GM19452 (cell line): ENCODE results near the gene CYP26A1.
A peak's percentile ranks its signal among the peaks of the same experiment; 100 is the strongest.
"Not testable (repeated sequence)": the region's sequence is repeated elsewhere in the genome, so short reads cannot be mapped to it uniquely, and the experiment has no call there.

Experiments used
- ATAC-seq: cut with Tn5 transposase; IDR thresholded peaks from one replicate; pipeline ENCODE4 v1.9.1; 2021; ENCODE audit not compliant: unreplicated experiment

CYP26A1 gene

DNA sequence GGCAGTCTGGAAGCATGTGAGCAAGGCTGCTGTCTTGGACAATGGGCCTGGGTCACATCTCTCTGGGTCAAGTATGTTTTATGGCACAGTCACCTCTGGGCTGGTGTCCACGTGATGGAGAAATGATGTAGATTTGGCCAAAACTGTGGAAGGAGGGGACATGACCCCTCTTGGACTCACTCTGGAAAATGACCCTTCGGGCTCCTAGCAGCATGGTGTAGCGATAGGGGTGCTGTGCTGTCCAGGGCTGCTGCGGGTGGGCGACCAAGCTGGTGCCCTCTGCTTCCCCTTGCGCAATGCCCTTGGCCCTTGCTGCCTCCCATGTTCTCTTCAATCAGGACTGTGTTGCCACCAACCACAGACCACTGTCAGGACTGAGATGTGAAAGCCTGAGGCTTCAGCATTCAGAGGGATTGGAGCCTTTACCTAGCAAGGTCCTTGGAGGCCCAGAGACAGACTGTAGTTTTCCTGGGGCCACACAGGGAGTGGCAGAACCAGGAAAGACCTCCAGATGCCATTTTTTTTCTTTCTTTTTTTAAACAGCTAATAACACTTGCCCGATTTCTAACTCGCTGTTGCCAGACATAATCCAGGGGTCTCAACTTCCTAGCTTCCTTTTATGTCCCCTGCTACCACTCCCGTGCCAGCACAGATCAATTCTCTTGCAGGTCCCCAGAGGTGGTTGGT lies 6.1 kb downstream of the CYP26A1 start:
- ATAC-seq, result no peak

DNA sequence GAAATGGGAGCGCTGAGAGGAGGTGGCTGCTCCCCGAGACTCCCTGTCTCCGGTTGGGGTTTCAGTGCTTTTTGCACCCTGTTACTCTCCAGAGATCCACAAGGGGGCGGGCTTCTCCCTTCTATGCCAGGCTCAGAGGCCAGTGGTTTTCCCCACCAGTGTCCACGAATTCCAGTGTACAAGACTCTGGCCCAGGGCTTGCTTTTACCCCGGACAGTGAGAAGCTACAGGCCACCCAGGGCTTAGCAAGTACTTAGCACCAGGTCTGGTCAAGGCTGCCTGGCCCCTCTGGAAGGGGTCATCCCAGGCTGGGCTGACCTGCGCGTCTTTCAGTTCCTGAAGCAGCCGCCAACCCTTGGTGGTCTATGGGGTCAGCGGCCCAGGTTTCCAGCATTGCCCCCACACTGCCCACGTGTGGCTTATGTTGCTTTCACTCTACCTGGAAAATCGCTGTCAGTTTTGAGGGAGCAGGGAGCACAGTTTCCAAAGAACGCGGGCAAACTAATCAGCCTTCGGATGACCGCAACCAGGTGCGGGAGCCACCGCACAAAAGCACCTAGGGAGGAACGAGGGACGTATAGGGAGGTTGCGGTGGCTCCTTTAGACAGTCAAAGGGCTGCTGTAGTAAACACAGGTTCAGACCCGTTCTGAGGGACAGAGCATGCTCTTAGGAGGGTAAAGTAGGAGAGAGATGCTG lies 6.8 kb downstream of the CYP26A1 start:
- ATAC-seq, result no peak

DNA sequence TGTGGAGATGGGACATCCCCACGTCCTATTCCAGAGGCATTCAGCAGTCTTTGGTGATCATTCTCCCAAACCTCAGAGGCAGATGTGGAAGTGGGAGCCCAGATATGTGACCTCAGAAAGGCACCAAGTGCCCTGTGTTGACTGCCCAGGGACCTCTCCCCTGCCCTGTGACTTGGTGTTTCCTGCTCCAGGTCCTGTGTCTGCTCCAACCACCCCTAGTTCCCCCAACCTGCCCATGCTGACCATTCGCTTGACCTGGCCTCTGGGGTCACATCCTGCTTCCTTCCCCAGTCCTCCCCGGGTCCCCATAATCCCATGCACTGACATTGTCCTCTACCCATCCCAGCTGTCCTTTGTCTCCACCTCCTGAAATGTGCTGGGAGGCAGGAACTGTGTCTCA lies 7.6 kb downstream of the CYP26A1 start:
- ATAC-seq, result no peak

DNA sequence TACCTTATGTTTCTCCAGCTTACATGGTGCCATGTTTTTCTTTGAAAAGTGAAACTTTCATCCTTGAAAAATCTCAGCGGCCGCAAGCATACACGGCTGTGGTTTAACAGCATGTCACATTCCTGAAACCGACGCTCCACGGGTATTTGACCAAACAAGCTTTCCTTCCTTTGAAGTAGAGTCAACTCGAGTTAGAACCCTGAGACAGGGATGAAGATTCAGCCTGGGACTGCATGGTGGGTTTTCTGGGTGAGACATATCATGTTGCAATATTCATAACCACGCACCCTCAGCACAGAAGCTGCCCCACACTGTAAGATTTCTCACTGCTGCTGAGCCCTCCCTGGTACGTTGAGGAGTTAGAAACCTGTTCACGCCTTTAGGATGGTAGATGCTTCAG lies 8.1 kb downstream of the CYP26A1 start:
- no peak for ATAC-seq

DNA sequence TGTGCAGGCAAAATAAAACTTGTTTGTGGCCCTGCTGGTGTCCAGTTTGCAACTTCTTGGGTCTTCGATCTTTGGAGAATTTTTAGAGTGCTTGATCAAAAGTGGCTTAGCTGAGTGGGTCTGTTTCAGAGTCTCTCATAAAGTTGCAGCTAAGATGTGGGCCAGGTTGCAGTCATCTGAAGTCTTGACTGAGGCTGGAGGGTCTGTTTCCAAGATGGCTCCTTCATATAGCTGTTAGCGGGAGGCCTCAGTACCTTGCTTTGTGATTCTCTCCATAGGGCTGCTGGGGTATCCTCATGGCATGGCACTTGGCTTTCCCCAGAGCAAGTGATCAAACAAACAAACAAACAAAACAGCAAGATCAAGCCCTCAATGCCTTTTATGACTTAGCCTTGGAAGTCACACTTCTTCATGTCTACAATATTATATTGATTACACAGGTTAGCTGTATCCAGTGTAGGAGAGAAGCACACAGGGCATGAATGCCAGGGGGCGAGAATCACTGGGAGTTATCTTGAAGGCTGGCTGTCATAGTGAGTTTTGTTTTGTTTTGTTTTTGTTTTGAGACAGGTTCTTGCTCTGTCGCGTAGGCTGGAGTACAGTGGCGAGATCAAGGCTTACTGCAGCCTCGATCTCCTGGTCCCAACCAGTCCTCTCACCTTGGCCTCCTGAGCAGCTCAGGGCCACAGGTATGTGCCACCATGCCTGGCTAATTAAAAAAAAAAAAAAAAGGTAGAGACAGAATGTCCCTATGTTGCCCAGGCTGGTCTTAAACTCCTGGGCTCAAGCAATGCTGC lies 10.2 kb downstream of the CYP26A1 start:
- ATAC-seq, result no peak

DNA sequence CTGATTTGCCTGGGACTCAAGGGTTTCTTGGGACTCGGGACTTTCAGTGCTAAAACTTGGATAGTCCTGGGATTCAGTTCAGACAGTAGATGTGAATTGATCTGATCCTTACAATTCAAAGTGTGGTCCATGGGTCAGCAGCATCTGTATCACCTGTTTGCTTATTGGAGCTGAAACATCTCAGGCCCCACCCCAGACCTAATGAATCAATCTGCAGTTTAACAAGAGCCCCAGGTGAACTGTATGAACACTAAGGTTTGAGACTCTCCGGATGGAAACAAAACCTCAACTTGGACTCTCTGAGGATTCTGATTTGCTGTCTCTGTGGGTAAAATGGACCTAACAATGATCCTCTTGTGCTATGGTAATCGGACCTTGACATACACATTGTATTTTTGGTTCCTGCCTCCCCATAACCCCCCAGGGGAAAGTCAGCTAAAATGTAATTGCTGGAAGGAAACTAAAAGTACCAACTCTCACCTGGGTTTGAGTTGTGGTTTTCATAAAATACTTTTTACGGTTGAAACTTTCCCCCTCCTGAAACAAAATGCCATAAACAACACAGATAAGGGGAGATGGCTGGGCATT lies 11.7 kb downstream of the CYP26A1 start:
- ATAC-seq, result no peak

DNA sequence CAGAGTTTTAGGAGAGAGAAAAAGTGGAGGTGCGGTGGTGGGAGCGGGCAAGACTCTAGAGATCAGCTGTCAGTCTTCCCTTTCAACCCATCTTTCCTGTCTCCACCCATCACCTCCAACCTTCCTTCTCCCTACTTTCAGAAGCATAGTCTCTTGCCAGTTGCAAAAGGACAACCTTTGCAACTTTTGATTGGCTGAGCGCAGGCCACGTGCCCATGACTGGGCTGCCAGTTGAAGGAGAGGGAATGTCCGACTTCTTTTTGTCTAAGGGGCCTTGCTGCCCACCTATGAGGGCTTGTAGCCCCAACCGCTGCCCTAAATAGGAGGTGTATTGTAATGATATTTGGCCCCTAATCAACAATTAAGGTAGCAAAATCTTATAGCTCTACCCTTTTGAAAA lies 12.6 kb downstream of the CYP26A1 start:
- no peak for ATAC-seq

DNA sequence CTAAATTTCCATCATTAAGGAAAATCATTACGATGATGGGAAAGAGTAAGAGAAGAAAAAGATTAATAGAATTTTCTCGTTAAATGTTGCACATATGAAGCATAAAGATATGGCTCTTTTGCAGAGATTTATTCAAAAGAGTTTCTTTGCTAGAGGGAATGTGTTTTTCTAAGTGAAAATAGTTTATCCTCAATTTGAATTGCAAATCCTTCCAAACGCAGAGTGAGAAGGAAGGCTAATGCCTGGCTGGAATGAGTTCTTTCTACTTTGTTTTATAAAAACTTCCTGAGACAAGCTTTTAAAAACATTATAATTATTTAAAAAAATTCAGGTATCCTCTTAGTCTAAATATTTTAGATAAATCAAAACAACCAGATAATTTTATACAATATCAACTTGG lies 14.2 kb downstream of the CYP26A1 start:
- ATAC-seq, result no peak

DNA sequence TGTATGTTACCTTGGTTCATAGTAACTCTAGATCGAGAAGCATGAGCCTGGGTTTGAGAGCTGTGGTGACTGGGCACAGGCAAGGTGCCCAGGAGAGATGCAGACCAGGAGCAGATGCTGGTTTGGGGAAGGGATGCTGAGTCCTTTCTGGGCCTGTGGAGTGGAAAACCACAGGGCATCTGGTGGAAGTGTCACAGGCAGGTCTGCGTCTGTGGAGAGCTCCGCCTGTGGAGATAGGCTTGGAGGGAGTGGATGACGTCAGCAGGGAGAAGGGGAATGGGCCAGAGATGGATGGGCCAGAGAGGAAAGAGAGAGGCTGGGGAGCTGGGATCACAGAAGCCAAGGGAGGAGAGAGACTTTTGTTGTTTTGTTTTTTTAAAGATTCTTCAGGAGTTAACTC lies 14.8 kb downstream of the CYP26A1 start:
- ATAC-seq, result no peak

DNA sequence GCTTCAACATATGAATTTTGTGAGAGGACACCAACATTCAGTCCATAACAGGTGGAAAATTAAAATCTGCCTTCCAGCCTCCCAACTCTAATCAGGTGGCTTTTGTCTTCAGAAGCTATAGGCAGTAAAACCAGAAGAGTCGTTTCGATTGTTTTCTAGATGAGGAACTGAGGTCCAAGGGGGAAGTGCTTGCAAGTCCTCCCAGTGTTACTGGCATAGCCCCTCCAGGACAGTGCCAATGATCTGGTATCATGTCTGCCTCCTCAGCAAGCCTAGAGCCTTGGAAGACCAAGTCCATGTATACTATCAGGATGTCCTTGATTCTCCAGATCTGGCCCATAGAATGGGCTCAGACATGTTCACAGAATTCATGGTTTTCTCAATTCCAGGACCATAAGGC lies 16.9 kb downstream of the CYP26A1 start:
- ATAC-seq, result no peak

DNA sequence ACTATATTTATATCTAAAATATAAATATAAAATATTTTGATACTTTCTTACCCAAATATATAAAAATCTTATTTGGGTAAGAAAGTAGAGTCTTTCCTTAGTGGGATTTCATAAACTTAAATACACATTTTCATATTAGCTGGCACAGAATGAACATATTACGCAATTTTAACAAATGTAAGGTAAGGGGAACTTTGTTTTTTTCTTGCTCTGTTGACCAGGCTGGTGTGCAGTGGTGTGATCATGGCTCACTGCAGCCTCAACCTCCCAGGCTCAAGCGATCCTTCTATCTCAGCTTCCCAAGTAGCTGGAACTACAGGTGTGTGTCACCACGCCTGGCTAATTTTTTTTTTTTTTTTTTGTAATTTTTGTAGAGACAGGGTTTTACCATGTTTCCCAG lies 18.3 kb downstream of the CYP26A1 start:
- no peak for ATAC-seq

DNA sequence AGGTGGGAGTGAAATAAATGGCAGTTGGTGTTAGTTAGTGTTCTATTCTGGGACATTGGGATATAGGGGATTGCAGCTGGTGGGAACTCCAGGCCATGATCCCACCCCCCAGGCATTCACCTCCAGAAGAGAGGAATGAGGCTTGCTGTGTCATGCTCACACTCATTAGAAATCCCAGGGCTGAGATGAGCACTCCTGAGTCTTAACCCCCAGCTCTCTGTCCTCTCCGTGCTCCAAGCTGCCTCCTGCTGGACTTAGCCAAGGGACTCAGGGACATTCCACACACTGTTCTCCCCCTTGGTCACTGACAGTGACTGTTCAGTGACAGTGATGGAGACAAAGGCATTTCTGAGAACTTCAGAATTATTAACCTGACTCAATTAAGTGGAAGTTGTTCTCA lies 21.5 kb downstream of the CYP26A1 start:
- ATAC-seq, result no peak

DNA sequence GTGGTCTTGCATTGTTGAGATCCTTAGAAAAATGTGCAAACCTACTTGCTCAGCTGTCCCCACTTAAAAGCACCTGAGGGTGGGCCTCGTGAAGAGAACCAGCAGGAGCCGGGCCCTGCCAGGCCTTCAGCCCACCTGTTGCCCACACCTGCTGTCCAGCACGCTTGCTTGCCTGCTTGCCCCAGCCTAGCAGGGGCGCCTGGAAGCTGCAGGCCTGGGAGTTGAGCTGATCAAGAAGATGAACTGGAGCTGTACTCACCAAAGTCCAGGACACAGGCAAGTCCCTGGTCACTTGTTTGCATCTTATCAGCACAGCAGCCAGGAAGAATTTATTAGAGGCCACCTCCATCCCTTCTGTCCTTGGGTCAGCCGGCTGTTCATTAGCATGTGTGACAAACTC lies 23.2 kb downstream of the CYP26A1 start:
- no peak for ATAC-seq

DNA sequence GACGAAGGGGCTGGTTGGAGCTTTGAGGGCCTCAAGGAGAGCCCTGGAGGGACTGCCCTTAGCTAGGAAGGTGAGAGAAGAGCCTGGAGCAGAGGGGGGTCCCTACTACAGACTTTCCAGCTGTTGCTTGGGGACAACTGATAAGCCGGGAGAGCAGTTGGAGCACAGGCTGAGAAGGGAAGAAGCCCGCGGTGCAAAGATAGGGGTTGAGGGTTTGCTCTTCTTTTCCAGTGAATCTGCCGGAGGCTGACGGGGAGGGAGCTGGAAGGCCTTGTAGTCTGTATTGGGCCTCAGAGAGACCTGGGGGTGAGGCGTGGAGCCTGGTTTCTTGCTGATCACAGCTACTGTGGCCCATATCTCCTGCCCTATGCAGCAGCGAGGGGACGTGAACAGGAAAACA lies 23.7 kb downstream of the CYP26A1 start:
- no peak for ATAC-seq

DNA sequence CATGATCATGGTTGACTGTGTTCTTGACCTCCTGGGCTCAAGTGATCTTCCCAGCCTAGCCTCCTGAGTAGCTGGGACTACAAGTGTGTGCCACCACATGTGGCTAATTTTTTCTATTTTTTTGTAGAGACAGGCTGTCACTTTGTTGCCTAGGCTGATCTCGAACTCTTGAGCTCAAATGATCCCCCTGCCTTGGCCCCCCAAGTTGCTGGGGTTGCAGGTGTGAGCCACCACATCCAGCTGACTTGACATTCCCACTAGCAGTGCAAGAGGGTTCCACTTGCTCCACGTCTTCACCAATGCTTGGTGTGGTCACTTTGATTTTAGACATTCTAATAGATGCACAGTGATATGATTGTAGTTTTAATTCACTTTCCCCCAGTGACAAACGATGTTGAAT lies 25.1 kb downstream of the CYP26A1 start:
- no peak for ATAC-seq

DNA sequence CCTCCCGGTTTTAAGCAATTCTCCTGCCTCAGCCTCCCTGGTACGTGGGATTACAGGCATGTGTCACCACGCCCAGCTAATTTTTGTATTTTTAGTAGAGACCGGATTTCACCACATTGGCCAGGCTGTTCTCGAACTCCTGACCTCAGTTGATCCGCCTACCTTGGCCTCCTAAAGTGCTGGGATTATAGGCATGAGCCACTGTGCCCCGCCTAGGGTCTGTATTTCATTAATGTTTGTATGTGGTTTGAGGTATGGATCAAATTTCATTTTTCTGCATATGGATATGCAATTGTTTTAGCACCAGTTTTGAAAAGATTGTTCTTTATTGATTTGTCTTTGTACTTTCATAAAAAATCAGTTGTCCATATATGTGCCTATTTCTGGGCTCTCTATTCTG lies 26.0 kb downstream of the CYP26A1 start:
- no peak for ATAC-seq

DNA sequence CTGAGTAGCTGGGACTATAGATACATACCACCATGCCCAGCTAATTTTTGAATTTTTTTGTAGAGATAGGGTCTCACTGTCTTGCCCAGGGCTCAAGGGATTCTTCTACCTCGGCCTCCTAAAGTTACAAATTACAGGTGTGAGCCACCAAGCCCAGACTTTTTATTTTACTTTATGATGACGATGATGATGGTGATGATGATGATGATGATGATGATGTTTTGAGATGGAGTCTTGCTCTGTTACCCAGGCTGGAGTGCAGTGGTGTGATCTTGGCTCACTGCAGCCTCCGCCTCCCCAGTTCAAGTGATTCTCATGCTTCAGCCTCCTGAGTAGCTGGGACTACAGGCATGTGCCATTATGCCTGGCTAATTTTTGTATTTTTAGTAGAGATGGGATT lies 27.5 kb downstream of the CYP26A1 start:
- ATAC-seq, result not testable (repeated sequence)

DNA sequence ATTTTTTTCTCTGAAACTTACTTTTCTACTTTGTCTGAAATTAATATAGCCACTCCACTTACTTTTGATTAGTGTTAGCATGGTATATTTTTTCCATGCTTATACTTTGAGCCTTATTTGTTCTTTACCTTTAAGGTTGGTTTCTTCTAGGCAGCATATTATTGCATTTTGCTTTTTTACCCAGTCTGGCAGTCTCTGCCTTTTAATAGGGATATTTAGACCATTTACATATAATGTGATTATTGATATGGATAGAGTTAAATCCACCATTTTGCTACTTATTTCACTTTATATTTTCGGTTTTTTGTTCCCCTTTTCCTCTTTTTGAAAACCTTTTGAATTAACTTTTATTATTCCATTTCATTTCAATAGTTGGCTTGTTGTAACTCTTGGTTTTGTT lies 30.3 kb downstream of the CYP26A1 start:
- ATAC-seq, result no peak

DNA sequence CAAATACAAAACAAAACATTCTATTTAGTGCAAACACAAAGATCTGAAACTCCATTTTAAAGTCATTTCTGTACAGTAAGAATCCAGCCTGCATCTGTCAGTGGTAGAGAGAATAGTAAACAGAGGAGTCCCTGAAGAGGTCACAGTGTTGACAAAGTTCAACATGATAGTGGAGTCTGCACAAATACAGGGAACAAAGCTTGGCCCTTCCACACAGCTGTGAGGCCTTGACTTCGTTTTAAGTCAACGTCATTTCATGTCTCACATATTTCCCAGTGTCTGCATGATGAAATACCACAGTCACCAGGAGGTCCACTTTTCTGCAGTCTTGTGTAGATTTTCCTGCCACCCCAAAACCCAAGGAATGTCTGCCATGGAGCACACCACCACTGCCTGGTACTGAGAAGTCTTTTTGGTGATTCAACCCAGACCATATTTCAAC lies 33.0 kb downstream of the CYP26A1 start:
- ATAC-seq, result peak; percentile 26

DNA sequence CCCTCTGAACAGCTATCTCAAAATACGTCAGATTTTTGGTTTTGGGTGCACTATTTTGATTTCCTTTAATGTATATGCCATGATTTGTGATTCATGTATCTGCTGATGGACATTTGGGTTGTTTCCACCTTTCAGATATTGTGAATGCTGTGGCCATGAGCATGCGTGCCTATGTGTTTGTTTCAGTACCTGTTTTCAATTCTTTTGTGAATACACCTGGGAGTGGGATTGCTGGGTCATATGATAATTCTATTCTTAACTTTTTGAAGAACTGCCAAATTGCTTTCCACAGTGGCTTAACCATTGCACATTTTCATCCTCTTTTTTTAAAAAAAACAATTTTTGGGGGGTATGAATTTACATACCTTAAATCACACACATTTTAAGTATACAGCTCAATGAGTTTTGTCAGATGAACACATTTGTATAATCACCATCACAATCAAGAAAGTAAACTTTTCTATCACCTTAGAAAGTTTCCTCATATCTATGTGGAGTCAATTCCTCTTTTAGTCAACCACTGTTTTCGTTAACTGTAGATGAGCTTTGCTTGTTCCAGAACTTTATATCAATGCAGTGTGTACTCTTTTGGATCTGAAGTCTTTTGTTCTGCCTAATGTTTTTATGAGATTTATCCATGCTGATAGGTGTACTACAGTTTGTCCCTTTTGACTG lies 36.9 kb downstream of the CYP26A1 start:
- peak; percentile 56 for ATAC-seq

DNA sequence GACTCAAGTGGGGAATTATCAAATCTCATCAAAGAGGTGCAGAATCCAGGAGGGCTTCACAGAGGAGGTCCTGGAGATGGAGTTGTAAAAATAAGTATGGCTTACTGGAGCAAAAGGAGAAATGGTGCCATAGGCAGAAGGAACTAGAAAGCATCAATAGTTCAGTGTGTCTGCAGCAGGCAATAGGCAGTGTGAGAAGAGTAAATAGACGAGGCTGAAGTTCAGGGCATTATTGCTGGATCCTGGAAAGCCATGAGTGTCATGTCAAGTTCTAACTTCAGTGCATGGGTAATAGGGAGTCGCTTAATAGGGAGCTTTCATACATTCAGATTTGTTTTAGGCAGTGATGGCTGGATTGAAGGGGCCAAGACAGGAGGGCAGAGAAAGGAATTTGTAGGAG lies 39.3 kb downstream of the CYP26A1 start:
- ATAC-seq, result no peak
